Hippocampal formation (tissue), 2 donors: ENCODE measurements around the gene RILPL2.
A peak's percentile ranks its signal among the peaks of the same experiment; 100 is the strongest.
"Not testable (repeated sequence)": the region's sequence is repeated elsewhere in the genome, so short reads cannot be mapped to it uniquely, and the experiment has no call there.

Source experiments
- DNase-seq, 2 donors: peaks; one replicate each; lab custom pipeline; 2025; lab: John Stamatoyannopoulos, UW

The RILPL2 gene, protein sequence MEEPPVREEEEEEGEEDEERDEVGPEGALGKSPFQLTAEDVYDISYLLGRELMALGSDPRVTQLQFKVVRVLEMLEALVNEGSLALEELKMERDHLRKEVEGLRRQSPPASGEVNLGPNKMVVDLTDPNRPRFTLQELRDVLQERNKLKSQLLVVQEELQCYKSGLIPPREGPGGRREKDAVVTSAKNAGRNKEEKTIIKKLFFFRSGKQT

DNA sequence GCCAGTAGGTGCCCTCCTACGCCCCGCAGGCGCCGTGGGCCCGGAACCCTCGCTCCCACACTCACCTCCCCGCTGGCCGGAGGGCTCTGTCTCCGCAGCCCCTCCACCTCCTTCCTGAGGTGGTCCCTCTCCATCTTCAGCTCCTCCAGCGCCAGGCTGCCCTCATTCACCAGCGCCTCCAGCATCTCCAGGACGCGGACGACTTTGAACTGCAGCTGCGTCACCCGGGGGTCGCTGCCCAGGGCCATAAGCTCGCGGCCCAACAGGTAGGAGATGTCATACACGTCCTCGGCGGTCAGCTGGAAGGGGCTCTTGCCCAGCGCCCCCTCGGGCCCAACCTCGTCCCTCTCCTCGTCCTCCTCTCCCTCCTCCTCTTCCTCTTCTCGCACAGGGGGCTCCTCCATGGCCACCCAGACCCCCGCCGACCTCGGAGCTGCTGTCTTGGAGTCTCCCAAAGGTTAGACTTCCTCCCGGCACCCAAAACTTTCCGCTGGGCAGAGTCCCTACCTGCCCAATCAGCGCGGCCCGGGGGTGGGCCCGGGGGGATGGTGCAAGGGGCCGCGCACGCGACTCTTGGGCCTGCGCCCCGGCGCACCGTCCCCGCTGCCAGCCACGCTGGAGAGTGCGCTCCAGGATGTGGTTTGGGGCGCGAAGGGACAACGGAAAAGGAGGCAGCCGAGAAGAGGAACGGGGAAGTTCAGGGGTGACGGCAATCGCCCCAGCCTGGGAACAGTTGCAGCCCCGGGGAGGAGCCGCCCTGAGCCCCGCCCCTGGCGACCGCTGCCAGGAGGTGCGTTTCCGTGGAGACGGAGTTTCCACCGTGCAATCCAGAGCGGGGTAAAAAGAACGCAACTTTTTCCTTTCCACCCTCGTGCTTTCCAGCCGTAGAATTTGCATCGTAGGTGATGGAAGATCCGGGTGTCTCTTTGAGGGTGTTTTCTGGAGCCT lies at the start of gene RILPL2:
RILPL2 (minus strand) TSS at position 668 of the 948 bp plus-strand sequence; CDS start at position 404, 264 bp downstream.
- peak; percentile 45 to 65 for DNase-seq

DNA sequence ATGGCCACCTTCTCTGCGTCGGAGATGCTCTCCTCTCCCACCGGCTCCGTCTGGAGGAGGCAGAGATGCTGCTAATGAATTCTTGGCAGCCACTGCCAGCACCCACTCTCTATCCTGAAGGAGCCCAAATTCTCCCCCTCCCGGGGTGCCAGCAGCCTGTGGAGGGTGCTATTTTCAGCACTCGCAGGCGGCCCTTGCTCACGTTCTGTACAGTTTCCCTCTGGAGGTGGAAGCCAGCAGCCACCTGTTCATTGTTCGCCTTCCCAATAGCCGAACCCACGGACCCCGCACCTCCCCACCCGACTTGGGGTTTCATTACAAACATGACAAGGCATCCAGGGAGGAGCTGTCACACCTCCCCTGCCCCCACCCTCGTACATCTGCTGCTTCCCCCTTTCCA lies 49.3 kb upstream of the RILPL2 start:
- DNase-seq: peak in 1 of 2 donors; percentile 18

DNA sequence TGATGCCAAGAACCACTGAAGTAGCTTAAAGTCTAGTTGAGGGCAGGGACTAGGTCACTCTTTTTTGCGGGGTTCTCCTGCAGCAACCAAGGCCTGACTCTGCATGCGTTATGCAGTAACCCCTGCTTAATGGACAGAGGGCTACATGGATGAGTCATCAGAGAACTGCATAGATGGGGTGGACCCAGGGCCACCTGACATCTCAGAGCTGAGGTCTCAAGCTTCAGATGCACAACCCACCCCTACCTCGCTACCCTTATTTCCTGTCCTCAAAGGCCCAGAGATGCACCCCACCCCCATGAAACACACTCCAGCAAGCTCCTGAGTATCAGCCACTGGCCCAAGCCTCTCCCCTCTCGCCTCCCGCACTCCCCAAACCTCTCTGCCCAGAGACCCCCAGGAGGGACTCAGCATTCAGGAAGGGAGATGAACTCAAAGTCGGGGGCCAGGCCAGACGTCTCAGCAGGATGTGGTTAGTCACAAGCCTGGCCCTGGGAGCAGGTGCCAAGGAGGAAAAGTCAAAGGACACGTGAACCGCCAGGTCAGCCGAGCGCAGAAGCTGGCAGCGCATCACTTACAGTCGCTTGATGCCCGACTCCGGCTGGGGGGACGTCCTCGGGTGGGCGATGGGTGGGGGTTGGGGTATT lies 47.2 kb upstream of the RILPL2 start:
- DNase-seq: no peak

DNA sequence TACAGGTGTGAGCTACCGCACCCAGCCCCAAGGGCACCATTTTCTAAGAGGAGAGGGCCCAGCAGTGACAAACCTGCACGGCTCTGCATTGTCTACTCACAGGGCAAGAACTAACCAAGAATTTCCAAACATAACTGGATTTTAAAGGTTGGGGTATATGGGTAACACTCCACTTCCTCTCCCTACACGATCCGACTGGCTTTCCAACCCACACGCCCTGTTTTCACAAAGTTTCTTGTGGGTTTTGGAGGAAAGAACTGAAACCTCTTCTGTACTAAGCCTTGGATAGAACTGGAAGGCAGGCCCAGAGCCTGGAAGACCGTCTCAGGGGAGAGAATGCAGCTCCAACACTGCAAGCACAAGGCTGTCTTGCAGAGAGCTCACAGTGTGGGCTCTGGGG lies 46.4 kb upstream of the RILPL2 start:
- no peak for DNase-seq

DNA sequence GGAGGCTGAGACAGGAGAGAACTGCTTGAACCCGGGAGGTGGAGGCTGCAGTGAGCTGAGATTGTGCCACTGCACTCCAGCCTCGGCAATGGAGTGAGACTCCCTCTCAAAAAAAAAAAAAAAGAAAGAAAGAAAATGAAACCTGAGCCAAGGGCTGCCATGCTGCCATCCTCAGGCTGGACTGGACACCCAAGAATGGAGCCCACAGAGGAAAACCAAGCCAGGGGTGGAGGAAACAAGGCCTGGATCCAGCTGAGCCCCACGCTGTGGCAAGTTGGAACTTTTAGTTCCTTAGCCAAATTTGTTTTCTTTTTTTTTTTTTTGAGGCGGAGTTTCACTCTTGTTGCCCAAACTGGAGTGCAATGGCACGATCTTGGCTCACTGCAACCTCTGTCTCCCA lies 44.8 kb upstream of the RILPL2 start:
- DNase-seq: not testable (repeated sequence)

DNA sequence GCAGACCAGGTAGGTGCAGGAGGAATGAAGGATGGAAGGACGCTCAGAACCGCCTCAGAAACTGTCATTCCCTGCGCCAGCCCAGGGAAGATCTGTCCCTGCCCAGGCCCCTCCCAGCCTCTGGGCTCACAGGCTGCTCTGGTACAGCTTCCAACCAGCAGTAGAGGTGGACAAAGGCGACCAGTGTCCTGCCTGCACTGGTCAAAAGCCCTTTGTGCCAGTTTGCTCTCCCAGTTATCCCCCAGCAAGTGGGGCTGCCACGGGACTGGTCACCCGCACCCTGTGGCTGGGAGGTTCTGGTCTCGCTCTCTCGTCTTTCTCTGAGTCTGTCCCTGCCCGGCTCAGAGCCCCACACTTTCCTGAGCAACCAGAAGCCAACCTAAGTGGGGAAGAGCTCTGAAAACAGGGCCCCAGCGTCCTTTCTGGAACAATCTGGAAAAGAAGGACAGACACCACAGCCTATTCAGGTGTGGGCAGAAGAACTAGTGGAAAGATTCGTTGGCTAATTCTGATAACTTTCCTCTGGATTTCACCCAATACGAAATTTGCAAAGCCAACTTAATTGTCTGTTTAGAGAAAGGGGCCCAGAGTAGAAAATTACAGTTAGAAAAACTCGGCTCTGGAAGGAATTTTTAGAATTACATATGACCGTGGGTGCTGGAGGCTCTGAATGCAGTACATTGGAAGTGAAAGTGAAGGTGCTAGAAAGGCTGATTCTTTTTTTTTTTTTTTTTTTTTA lies 43.1 kb upstream of the RILPL2 start:
- DNase-seq: peak; percentile 95 to 96

DNA sequence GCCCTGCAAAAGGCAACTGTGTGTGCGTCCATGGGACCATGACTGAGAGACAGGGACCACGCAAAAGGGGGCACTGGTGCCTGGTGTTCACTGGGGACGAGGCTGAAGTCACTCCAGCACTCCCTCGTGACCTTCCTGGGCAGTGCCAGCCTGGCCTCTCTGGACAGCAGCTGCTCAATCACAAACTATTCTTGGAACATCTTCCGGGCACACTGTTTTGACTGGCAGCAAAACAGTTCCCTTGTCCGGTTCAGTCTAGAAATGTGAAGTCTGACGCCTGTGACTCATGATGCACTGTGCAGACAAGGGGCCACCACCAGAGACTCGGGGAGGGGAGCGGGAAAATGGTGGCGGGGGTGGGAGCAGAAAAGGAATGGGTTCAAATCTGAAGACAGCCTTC lies 42.3 kb upstream of the RILPL2 start:
- peak; percentile 76 to 83 for DNase-seq

DNA sequence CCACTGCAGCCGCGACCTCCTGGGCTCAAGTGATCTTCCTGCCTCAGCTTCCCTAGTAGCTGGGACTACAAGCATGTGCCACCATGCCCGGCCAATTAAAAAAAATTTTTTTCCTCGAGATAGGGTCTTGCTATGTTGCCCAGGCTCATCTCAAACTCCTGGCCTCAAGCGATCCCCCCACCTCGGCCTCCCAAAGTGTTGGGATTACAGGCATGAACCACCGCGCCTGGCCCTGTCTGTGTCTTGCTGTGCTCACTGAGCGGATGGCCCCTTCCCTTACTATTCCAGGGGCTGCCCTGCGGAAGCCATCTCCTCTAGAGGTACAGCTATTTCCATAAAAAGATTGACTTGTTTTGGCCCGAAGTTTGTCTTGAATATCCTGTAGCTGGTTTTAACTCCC lies 41.6 kb upstream of the RILPL2 start:
- DNase-seq: no peak

DNA sequence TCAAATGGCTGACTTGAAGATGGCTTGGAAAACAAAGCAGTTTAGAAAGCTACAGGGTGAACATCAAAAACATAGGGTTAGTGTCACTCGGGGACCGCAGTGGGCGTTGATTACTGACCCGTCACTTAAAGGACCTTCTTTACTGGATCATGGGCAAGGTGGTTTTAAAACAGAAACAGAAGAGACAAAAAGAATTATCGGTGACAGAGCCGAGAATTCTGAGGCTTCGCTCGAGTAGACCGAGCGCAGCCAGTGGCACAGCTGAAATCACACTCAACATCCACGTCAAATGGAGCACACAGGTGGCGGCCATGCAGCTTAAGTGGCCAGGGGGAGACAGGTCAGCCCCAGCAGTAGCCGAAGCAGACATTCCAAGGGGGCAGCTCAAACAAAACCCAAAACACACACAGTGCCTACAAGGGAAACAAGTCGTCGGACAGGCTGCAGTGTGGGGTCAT lies 38.8 kb upstream of the RILPL2 start:
- no peak for DNase-seq

DNA sequence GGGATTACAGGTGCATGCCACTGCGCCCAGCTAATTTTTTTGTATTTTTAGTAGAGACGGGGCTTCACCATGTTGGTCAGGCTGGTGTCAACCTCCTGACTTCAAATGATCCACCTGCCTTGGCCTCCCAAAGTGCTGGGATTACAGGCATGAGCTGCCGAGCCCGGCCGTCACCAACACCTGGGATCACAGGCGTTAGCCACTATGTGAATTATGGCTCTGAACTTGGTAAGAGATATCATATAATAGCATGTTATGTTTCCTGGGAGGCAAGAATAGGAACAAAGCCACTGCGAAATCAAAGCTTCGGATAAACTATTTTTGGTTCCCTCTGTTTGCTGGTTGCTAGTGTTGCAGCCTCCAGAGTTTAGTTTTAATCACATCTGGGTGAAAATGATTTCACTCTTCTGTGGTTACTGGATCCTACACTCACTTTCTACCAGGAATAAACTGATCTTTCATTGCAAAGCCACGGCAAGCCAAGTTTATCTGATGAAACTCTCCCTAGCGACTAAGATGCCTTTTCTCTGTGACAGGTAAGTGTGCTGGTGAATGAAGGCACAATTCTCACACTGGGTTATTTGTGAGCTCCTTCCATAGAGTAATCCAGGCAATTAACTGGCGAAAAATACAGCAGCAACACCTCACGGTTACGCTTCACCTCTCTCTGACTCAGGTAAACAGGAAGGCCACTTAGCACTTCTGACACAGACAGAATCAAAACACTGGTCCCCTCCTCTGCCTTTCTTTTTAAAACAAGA lies 38.2 kb upstream of the RILPL2 start:
- no peak for DNase-seq

DNA sequence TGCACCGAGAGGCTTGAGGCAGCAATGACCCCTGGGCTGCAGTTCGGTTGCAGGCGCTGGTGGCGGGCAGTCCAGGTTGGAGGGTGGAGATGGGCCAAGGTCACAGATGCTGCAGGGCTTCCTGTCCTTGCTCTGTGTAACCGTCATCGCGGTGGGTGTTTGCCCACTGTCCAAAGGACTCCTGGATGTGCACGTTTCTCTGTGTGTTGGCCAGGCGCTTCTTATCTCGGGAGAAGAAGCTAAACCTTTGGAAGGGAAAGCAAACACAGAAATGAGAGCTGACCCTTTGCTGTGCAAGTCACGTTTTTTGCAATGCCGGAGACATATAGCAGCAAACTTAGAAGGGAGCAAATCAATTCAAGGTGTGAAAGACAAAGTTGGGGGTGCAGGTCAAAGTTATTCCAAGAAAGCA lies 36.0 kb upstream of the RILPL2 start:
- DNase-seq: no peak

DNA sequence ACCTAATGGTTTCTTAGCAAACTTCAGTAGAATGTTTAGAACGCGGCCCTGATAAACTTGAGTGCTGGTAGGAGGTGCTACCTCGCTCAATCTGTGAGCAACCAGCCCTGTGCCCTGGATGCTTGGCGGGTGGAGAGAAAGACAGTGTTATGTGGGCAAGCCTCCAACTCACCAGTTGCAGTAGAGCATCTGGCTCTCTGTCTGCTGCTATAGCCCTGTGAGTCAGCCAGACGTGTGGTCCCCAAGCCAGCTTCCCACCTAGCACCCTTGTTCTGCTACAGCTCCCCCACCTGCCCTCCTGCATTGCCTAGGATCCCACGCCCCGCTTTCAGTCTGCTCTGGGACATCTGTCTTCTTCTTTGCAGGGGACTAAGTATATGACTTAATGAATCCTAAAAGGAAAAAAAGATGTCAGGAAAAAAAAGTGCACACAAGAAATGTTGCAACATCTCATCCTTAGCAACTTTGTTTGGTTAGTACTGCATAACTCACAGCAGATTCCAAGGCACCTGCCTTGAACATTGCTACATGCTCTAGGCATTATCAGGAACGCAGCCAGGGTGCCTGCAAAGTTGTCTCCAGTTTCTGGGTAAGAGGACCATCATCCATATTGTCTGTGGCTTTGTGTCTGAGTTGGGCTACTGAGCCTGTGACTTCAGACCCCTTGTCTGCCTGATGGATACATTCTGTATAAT lies 35.0 kb upstream of the RILPL2 start:
- DNase-seq: peak in 1 of 2 donors; percentile 36

DNA sequence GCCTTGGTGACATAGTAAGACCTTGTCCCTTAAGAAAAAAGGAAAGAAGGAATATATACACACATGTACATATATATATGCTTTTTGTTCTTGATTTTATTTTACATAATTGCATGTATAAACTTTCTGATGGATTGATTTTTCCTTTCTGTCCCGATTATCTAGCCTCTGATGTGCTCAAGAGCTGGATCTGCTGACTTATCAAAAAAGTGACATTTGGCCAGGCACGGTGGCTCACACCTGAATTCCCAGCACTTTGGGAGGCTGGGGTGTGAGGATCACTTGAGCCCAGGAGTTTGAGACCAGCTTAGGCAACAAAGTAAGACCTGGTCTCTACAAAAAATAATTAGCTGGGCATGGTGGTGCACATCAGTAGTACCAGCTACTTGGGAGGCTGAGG lies 33.5 kb upstream of the RILPL2 start:
- DNase-seq: no peak

DNA sequence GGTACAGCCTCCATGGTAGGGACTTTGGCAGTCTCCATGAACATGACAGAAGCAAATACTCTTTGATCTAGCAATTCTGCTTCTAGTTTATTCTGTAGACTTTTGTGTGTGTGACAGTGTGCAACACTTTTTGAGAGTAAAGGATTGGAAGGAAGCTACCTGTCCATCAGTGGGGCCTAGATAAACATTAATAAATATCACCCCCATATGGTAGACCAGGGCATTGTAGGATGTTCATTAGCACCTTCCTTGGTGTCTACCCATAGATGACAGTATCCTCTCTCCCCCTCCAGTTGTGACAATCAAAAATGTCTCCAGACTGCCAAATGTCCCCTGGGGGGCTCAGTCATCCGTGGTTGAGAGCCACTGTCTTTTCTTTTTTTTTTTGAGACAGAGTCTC lies 32.3 kb upstream of the RILPL2 start:
- no peak for DNase-seq

DNA sequence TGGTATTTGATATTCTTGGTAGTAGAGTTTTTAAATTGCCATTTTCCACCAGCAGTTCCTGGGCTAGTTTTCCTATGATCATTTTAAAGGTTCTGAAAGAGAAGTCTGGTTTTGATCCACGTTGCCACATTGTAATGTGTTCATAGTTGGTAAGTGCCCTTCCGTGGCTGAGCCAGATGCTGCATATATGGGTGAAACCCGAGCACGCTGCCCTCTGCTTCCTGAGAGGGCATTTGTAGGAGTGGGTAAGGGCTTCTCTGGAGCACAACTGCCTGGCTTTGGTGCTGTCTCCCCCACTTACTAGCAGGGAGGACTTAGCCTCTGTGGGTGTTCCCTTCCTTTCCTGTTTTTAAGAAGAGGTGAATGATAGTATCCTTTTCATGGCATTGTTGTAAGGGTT lies 28.6 kb upstream of the RILPL2 start:
- DNase-seq: no peak

DNA sequence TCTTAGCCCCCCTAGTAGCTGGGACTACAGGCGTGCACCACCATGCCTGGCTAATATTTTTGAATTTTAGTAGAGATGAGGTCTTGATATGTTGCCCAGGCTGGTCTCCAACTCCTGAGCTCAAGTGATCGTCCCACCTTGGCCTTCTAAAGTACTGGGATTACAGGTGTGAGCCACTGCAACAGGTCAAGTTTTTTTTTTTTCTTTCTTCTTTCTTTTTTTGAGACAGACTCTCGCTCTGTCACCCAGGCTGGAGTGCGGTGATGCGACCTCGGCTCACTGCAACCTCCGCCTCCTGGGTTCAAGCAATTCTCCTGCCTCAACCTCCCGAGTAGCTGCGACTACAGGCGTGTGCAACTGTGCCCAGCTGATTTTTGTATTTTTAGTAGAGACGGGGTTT lies 26.7 kb upstream of the RILPL2 start:
- DNase-seq: not testable (repeated sequence)

DNA sequence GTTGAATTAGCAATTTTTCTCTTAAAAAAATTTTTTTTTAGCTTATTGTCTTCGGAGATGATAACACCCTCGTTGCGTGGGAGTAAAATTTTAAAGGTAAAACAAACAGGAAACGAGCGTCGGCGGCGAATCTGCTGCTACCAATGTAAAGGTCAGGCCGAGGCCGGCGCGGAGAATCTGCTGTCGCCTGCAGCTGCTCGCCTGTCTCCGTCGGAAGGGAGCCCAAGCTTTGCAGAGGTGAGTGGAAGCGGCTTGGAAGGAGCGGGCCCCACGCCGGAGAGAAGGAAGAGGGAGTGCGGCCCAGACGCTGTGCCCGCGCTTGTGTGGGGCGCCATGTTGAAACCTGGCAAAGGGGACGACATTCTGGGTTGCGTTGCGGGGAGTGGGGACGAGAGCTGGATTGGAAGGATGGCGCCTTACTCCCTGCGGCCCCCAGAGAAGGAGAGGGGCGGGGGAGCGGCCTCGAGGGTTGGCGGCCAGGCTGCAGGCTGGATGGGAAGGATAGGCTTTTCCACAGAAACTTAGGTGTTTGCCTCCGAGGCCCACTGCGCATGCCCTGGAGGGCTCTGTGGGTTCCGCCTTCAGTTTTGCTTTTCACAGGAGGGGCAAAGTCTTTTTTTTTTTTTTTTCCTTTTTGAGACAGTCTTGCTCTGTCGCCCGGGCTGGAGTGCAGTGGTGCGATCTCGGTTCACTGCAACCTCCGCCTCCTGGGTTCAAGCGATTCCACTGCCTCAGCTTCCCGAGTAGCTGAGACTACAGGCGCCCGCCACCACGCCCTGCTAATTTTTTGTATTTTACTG lies 21.7 kb upstream of the RILPL2 start, which contains the start of gene SNRNP35:
SNRNP35 (plus strand) TSS at position 160 of the 800 bp plus-strand sequence. CDS start 7,402 bp downstream, outside the sequence.
- peak; percentile 68 to 82 for DNase-seq

DNA sequence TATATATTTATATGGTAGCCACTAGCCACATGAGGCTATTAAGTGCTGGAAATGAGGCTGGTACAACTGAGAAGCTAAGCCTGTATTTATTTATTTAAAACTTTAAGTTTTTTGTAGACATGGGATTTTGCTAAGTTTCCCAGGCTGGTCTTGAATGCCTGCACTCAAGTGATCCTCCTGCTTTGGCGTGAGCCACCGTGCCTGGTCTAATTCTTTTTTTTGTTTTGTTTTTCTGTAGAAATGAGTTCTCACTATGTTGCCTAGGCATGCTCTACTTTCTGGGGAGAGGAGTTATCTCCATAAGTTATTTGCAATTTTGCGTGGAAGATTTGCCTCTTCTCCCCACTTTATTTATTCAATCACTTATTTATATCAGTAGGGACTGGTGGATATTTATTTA lies 16.7 kb upstream of the RILPL2 start:
- no peak for DNase-seq

DNA sequence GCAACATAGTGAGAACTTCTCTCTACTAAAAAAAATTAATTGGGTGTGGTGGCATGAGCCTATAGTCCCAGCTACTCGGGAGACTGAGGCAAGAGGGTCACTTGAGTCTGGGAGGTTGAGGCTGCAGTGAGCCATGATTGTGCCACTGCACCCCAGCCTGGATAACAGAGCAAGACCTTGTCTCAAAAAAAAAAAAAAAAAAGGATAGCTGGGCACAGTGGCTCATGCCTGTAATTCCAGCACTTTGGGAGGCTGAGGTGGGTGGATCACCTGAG lies 15.7 kb upstream of the RILPL2 start:
- not testable (repeated sequence) for DNase-seq

DNA sequence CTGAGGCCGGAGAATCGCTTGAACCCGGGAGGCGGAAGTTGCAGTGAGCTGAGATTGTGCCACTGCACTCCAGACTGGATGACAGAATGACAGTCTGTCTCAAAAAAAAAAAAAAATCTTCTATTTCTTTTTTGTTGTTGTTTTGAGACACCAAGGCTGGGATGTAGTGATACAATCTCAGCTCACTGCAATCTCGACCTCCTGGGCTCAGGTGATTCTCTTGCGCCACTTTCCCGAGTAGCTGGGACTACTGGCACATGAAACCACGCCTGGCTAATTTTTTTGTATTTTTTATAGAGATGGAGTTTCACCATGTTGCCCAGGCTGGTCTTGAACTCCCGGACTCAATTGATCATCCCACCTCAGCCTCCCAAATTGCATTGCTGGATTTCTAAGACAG lies 14.2 kb upstream of the RILPL2 start:
- DNase-seq: no peak
